Measurements from ENCODE around the gene INF2. TPM values are rescaled to one million over a fixed set of nuclear protein-coding genes. Genes with fewer than 3 reads are reported as not detected.

Gene INF2
- total RNA-seq, 1 donor from 2014 or later = 249 TPM

GRCh38 chr14:104683653-104684448, 5.6 kb upstream of the INF2 start:
- no peaks in the 10 kb centered on the region for H3K36me3 ChIP-seq
- no peak overlapping the region for H3K27ac ChIP-seq
- TF ChIP-seq, protein P1, sequence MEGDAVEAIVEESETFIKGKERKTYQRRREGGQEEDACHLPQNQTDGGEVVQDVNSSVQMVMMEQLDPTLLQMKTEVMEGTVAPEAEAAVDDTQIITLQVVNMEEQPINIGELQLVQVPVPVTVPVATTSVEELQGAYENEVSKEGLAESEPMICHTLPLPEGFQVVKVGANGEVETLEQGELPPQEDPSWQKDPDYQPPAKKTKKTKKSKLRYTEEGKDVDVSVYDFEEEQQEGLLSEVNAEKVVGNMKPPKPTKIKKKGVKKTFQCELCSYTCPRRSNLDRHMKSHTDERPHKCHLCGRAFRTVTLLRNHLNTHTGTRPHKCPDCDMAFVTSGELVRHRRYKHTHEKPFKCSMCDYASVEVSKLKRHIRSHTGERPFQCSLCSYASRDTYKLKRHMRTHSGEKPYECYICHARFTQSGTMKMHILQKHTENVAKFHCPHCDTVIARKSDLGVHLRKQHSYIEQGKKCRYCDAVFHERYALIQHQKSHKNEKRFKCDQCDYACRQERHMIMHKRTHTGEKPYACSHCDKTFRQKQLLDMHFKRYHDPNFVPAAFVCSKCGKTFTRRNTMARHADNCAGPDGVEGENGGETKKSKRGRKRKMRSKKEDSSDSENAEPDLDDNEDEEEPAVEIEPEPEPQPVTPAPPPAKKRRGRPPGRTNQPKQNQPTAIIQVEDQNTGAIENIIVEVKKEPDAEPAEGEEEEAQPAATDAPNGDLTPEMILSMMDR (IDR thresholded peaks at IDR 0.05) = no peak
- no peak for DNase-seq (ENCODE audit: low spot score in 2 of 2)
- intact Hi-C loops (cut with DNase I) = loop anchor here (10.0 kb wide), 2 partner anchors 291 to 801 kb away; partner anchors contain the start of genes AHNAK2 and CRIP1
- H3K27me3 ChIP-seq = no peaks in the 10 kb centered on the region
- no peaks in the 10 kb centered on the region for H3K9me3 ChIP-seq
- H3K4me1 ChIP-seq = peaks cover 42 to 50% of the 10 kb centered on the region in 2 donors
- H3K4me3 ChIP-seq = no peak overlapping the region

GRCh38 chr14:104684449-104684821, 5.0 kb upstream of the INF2 start:
- Histone ChIP-seq H3K36me3 (no peaks in the 10 kb centered on the region), H3K27ac (no peak overlapping the region), H3K27me3 (no peaks in the 10 kb centered on the region), H3K4me3 (no peak overlapping the region), H3K4me1 (peaks cover 38 to 48% of the 10 kb centered on the region in 2 donors), H3K9me3 (no peaks in the 10 kb centered on the region)
- no peak for DNase-seq (ENCODE audit: low spot score in 2 of 2)
- intact Hi-C loops (cut with DNase I) = loop anchor here (10.0 kb wide), 2 partner anchors 290 to 800 kb away; partner anchors contain the start of genes AHNAK2 and CRIP1
- TF ChIP-seq, protein P1 (IDR thresholded peaks at IDR 0.05) = no peak

GRCh38 chr14:104685216-104685997, 4.0 kb upstream of the INF2 start:
- TF ChIP-seq, protein P1 (IDR thresholded peaks at IDR 0.05) = no peak
- no peak for DNase-seq (ENCODE audit: low spot score in 2 of 2)
- Histone ChIP-seq H3K27me3 (no peaks in the 10 kb centered on the region), H3K27ac (no peak overlapping the region), H3K4me1 (peaks cover 32 to 41% of the 10 kb centered on the region in 2 donors), H3K36me3 (no peaks in the 10 kb centered on the region), H3K9me3 (no peaks in the 10 kb centered on the region), H3K4me3 (no peak overlapping the region)
- intact Hi-C loops (cut with DNase I) = loop anchor here (10.0 kb wide), 2 partner anchors 289 to 799 kb away; partner anchors contain the start of genes AHNAK2 and CRIP1

GRCh38 chr14:104685998-104686610, 3.3 kb upstream of the INF2 start:
- H3K9me3 ChIP-seq = no peaks in the 10 kb centered on the region
- intact Hi-C loops (cut with DNase I) = loop anchor here (10.0 kb wide), 2 partner anchors 289 to 799 kb away; partner anchors contain the start of genes AHNAK2 and CRIP1
- H3K27me3 ChIP-seq = no peaks in the 10 kb centered on the region
- no peak overlapping the region for H3K4me3 ChIP-seq
- peaks cover 34 to 41% of the 10 kb centered on the region in 2 donors for H3K4me1 ChIP-seq
- H3K36me3 ChIP-seq = no peaks in the 10 kb centered on the region
- DNase-seq (ENCODE audit: low spot score in 2 of 2) = no peak
- TF ChIP-seq, protein P1 (IDR thresholded peaks at IDR 0.05) = no peak
- H3K27ac ChIP-seq = no peak overlapping the region
